OCI-LY7 (cell line): Measurements from ENCODE around the gene UAP1L1. TPM values are rescaled to one million over a fixed set of nuclear protein-coding genes. Genes with fewer than 3 reads are reported as not detected.

ENCODE experiments used
- BruUV-seq: library from RNA; stranded (reverse); fragments of 400-500 nt; replicated peaks from 2 replicates; lab custom pipeline; 2021; lab: Mats Ljungman, UMichigan
- CTCF ChIA-PET: fragments of 300-600 bp; sonication (Branson Sonifier 250); formaldehyde crosslinking; loops from one replicate; lab custom pipeline; 2022; ENCODE audit warnings: antibody characterized with exemption; ENCODE audit not compliant: unreplicated experiment; lab: Charles Lee
- POLR2A ChIA-PET: fragments of 300-600 bp; sonication (Branson Sonifier 250); formaldehyde crosslinking; loops from one replicate; lab custom pipeline; 2022; ENCODE audit warnings: antibody characterized with exemption; lab: Charles Lee
- DNase-seq: peaks from one replicate; pipeline ENCODE4 v3.0.0-alpha.2; 2015; ENCODE audit warnings: low spot score
- H2AFZ ChIP-seq: fragments of 200-600 bp; sonication (generic), shearing (Covaris generic); 2 replicates; pipeline ENCODE4 v1.6.1; 2014; ENCODE audit warnings: mild to moderate bottlenecking, antibody characterized with exemption, low read length, moderate library complexity
- H3K27ac ChIP-seq: fragments of 200-600 bp; sonication (generic); 2 replicates; pipeline ENCODE4 v1.5.1; 2014; ENCODE audit warnings: mixed run types, low read depth, mild to moderate bottlenecking, moderate library complexity, low read length, inconsistent platforms; ENCODE audit not compliant: poor library complexity, severe bottlenecking
- H3K36me3 ChIP-seq: fragments of 200-600 bp; sonication (generic); 2 replicates; pipeline ENCODE4 v1.6.1; 2014; ENCODE audit warnings: mild to moderate bottlenecking, antibody characterized with exemption, low read length, moderate library complexity, mixed read lengths; ENCODE audit not compliant: insufficient read depth
- H3K4me1 ChIP-seq: fragments of 200-600 bp; sonication (generic); 2 replicates; pipeline ENCODE4 v1.5.1; 2014; ENCODE audit warnings: mild to moderate bottlenecking, low read length; ENCODE audit not compliant: insufficient read depth, poor library complexity, severe bottlenecking
- H3K4me2 ChIP-seq: fragments of 200-600 bp; sonication (generic); 2 replicates; pipeline ENCODE4 v1.6.1; 2014; ENCODE audit warnings: mild to moderate bottlenecking, low read length
- H3K4me3 ChIP-seq: fragments of 200-600 bp; sonication (generic); 2 replicates; pipeline ENCODE4 v1.5.1; 2014; ENCODE audit warnings: mild to moderate bottlenecking, low read depth, low read length; ENCODE audit not compliant: poor library complexity, severe bottlenecking
- H3K79me2 ChIP-seq: fragments of 200-600 bp; sonication (generic); 2 replicates; pipeline ENCODE4 v1.6.1; 2016; ENCODE audit warnings: low read depth, mild to moderate bottlenecking, low read length, moderate library complexity, mixed read lengths; ENCODE audit not compliant: insufficient read depth
- H3K9me2 ChIP-seq: fragments of 200-600 bp; sonication (generic); 2 replicates; pipeline ENCODE4 v1.6.1; 2016; ENCODE audit warnings: mild to moderate bottlenecking, low read length, mixed read lengths; ENCODE audit not compliant: insufficient read depth
- H3K9me3 ChIP-seq: fragments of 200-600 bp; sonication (generic); 2 replicates; pipeline ENCODE4 v1.6.1; 2014; ENCODE audit warnings: mild to moderate bottlenecking, mixed run types, low read length, mixed read lengths
- H4K20me1 ChIP-seq: fragments of 200-600 bp; sonication (generic); 2 replicates; pipeline ENCODE4 v1.6.1; 2014; ENCODE audit warnings: mild to moderate bottlenecking, antibody characterized with exemption, low read length, moderate library complexity, mixed read lengths; ENCODE audit not compliant: insufficient read depth
- CTCF ChIP-seq: fragments of 200-600 bp; sonication (generic); conservative IDR thresholded peaks from 2 replicates; pipeline ENCODE4 v1.5.1; 2014; ENCODE audit warnings: mild to moderate bottlenecking, antibody characterized with exemption, low read length, moderate library complexity, mixed read lengths
- EZH2phosphoT487 ChIP-seq: fragments of 200-600 bp; sonication (generic); IDR thresholded peaks from 2 replicates; pipeline ENCODE4 v1.6.1; 2018; ENCODE audit warnings: low read depth, borderline replicate concordance, mild to moderate bottlenecking, mixed run types, antibody characterized with exemption, low read length, moderate library complexity, mixed read lengths
- intact Hi-C: fragments of 100-400 bp; cut with micrococcal nuclease; formaldehyde crosslinking; loops from one replicate; pipeline ENCODE4 v1.10.0; 2022; ENCODE audit not compliant: unreplicated experiment
- total RNA-seq, 2 experiments: library from RNA; depleted of rRNA in 1 of 2; stranded (reverse); fragments of >200 nt in 1 of 2; shearing (Covaris generic) in 1 of 2; gene quantifications; 2 replicates each; pipeline ENCODE4 v1.2.3, GENCODE V29; 2014 to 2022

UAP1L1 gene
- total RNA-seq, 2 experiments from 2014 or later = 5.7 to 16.7 TPM

GRCh38 chr9:137044502-137045177 lies 32.7 kb upstream of the UAP1L1 start:
- intact Hi-C loops = no loop called here
- Histone ChIP-seq H3K4me3 (no peak overlapping the region), H3K4me1 (peaks cover 4% of the 10 kb centered on the region), H3K36me3 (no peaks in the 10 kb centered on the region), H3K4me2 (no peak overlapping the region), H3K9me2 (no peaks in the 10 kb centered on the region), H4K20me1 (0 out of 2 replicates have a peak, but pooled peaks cover 3% of the 10 kb centered on the region), H3K9me3 (no peaks in the 10 kb centered on the region), H2AFZ (no peak overlapping the region), H3K27ac (no peak overlapping the region), H3K79me2 (no peaks in the 10 kb centered on the region)
- no peak for DNase-seq
- CTCF ChIA-PET = no interaction called here
- TF ChIP-seq EZH2phosphoT487 (0 out of 2 replicates have a peak, but pooled peaks have one; percentile 25), CTCF (no peak)
- no TSS peak for BruUV-seq
- POLR2A ChIA-PET = interaction anchor here (0.5 kb wide), 1 partner anchor 589 kb away, joined by 4 read pairs; no protein-coding TSS in a partner anchor

- Histone ChIP-seq H3K4me3 (peak overlapping the region; percentile 57), H3K9me2 (no peaks in the 10 kb centered on the region), H3K36me3 (no peaks in the 10 kb centered on the region), H3K9me3 (no peaks in the 10 kb centered on the region), H4K20me1 (0 out of 2 replicates have a peak, but pooled peaks cover 3% of the 10 kb centered on the region), H3K4me2 (peak overlapping the region; percentile 77), H3K4me1 (peaks cover 4% of the 10 kb centered on the region), H3K27ac (no peak overlapping the region), H3K79me2 (no peaks in the 10 kb centered on the region), H2AFZ (no peak overlapping the region)
- BruUV-seq = no TSS peak
- intact Hi-C loops = loop anchor here (1.0 to 2.0 kb wide), 3 partner anchors 21 to 182 kb away; partner anchors contain the start of gene RNF224
- no peak for DNase-seq
- no peak for TF ChIP-seq CTCF
- TF ChIP-seq EZH2phosphoT487 = 0 out of 2 replicates have a peak, but pooled peaks have one; percentile 69
- ChIA-PET CTCF (no interaction called here), POLR2A (interaction anchor here (0.5 kb wide), 1 partner anchor 588 kb away, joined by 4 read pairs; no protein-coding TSS in a partner anchor)
Observed at GRCh38 chr9:137045294-137046087, 31.8 kb upstream of the UAP1L1 start.
